HG03342 (cell line): ENCODE results near the gene NMRK2.
"Not testable (repeated sequence)": the region's sequence is repeated elsewhere in the genome, so short reads cannot be mapped to it uniquely, and the experiment has no call there.

Experiments
- ATAC-seq: cut with Tn5 transposase; IDR thresholded peaks from one replicate; pipeline ENCODE4 v1.9.1; 2021; ENCODE audit warnings: mild to moderate bottlenecking, moderate library complexity; ENCODE audit not compliant: unreplicated experiment

The NMRK2 gene

DNA sequence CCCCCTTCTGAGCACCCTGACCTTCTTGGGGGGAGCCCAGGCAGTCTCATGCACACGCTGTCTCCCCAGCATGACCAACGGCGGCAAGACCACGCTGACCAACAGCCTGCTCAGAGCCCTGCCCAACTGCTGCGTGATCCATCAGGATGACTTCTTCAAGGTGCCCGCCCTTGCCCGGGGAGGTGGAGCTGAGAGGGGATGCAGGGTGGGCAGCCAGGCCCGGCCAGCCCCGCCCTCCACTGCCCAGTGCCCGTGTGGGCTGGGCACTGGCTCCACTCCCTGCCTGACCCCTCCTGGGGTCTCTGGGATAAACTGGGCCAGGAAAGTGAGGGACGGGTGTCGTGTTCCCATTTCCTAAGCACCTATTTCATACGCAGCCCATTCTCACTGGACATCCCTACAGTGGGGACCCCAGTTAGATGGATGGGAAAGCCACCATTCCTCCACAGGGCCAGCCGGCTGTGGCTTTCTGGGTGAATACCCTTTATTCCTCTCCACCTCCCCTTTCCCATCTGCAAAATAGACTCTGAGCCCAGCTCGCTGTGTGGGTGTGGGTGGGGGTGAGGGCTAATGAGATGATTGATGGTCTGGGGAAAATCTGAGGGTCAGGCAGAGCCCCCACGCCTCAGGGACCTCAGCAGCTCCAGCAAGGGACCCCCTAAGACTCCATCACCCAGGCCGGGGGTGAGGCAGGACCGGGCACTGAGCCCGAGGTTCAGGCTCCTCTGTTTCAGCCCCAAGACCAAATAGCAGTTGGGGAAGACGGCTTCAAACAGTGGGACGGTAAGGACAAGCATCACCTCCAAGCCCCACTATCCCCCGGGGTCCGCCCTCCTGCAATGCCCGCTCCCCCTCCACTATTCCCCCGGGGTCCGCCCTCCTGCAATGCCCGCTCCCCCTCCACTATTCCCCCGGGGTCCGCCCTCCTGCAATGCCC is 3.9 kb downstream of the NMRK2 start:
- ATAC-seq: no peak

DNA sequence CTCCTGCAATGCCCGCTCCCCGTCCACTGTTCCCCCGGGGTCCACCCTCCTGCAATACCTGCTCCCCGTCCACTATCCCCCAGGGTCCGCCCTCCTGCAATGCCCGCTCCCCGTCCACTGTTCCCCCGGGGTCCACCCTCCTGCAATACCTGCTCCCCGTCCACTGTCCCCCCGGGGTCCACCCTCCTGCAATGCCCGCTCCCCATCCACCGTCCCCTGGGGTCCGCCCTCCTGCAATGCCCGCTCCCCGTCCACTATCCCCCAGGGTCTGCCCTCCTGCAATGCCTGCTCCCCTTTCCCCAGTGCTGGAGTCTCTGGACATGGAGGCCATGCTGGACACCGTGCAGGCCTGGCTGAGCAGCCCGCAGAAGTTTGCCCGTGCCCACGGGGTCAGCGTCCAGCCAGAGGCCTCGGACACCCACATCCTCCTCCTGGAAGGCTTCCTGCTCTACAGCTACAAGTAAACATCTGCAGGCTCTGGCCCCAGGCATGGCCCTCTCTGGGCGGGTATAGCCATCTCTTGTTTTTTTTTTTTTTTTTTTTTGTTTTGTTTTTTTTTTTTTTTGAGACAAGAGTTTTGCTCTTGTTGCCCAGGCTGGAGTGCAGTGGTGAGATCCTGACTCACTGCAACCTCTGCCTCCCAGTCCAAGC is 5.6 kb downstream of the NMRK2 start:
- ATAC-seq: not testable (repeated sequence)

DNA sequence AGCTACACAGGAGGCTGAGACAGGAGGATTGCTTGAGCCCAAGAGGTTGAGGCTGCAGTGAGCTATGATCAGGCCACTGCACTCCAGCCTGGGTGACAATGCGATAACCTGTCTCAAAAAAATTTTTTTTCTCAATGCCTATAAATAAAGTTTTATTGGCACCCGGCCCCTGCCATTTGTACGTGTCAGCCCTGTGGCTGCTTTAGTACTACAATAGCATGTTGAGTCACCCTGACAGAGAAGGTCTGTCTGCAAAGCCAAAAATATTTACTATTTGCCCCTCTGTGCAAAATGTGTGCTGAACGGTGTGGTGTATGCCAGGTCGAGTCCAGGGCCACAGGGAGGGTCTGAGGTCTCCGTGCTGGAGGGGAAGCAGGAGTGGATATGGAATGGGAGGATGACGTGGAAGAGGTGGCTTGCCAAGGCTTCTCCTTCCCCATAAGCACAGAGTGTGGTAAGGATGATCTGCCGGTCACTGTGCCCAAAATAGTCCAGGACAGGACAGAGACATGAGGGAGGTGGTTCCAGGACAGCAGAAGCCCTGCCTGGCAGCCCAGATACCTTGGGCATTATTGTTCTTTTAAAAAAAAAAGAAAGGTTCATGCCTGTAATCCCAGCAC is 10.0 kb downstream of the NMRK2 start:
- no peak for ATAC-seq

GRCh38 chr19:3944018-3944721 is 11.3 kb downstream of the NMRK2 start:
- no peak for ATAC-seq

GRCh38 chr19:3945838-3946237 is 13.0 kb downstream of the NMRK2 start:
- ATAC-seq: no peak

GRCh38 chr19:3947316-3947933 is 14.6 kb downstream of the NMRK2 start:
- ATAC-seq: not testable (repeated sequence)

DNA sequence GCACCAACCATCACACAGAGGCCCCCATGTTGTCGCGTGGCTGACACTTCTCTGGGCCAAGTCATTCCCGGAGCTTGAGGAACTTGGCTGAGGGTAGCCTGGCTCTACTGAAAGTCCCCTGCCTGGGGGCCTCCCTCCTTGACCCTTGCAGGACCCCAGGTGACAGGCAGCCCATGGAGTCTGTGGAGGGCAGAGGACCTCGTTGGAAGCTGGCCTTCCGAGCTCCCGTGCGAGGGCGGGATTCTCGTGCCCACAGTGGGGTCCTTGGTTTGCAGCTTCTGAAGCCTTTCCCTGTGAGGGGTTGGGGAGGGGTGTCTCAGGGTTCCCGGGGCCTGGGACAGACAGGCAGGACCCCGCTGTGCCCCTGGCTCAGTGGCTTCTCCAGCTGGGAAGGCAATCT is 16.4 kb downstream of the NMRK2 start:
- no peak for ATAC-seq

GRCh38 chr19:3949997-3950859 is 17.4 kb downstream of the NMRK2 start:
- no peak for ATAC-seq

- ATAC-seq: no peak
Observed at GRCh38 chr19:3950871-3951861, 18.3 kb downstream of the NMRK2 start.

GRCh38 chr19:3952755-3953276 is 19.9 kb downstream of the NMRK2 start:
- not testable (repeated sequence) for ATAC-seq

DNA sequence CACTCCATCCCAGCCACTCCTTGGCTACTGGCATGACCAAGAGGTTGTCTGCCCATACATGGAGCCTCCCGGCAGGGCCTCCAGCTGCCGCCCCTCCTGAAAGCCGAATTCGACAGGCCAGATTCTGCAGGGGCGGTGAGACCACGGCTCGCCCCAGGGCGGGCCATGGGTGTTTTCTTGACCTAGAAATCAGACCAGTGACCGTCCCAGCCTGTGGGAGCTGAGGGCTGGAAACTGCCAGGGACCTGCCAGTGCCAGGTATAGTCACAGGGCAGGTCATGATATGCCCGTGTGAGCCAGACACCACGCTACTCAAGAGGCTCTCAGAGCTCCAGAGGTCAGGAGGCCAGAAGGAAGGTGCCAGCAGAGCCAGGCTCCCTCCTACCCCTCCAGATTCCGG is 21.2 kb downstream of the NMRK2 start:
- no peak for ATAC-seq

DNA sequence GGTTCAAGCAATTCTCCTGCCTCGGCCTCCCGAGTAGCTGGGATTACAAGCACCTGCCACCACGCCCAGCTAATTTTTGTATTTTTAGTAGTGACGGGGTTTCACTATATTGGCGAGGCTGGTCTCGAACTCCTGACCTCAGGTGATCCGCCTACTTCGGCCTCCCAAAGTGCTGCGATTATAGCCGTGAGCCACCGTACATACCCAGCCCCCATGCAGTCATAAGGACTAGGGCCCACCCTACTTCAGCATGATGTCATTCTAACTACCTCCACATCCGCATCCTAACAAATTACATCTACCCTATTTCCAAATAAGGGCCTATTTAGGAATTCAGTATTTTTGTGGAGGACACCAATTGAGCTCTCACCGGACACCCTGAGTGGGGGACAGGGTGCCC is 22.4 kb downstream of the NMRK2 start:
- not testable (repeated sequence) for ATAC-seq

DNA sequence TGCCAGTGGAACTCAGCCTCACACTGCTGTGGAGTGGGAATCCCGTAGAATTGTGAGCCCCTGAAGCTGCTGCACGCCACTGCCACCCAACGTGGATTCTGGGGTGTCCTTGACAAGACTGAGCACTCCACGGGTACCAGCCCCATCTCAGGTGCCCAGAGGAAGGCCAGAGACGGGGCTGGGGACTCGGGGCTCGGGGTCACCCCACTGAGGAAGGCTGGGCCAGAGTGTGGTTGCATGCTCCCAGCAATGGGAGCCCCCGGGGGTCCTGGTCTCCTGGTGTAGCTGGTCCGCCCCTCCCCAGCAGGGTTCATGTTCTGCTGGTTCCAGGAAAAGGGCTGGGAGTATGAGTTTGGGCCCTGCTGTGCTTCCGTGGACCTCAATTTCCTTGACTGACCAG is 22.8 kb downstream of the NMRK2 start:
- ATAC-seq: no peak

GRCh38 chr19:3958836-3959765 is 26.2 kb downstream of the NMRK2 start:
- no peak for ATAC-seq

DNA sequence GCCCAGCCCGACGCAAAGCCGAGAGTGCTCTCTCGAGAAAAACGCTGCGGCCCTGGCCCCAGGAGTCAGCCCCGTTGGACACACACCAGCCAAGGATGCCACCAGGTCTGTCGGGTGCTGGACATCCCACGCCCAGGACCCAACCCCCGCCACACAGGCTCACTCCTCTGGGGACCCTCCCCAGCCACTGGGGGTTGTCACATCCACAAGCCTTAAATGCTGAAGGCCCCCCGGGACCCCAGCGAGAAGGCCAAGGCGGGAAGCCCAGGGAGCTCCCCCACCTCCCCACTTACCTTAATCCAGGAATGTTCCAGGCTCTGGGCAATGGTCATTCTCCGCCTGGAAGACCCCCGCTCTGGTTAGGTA is 26.9 kb downstream of the NMRK2 start:
- no peak for ATAC-seq

GRCh38 chr19:3961007-3961406 is 28.1 kb downstream of the NMRK2 start:
- no peak for ATAC-seq
